Endothelial cell of umbilical vein (primary cell): ENCODE measurements around the gene HHATL. TPM values are rescaled to one million over a fixed set of nuclear protein-coding genes. Genes with fewer than 3 reads are reported as not detected.

Experiments
- BruUV-seq: library from RNA; stranded (reverse); fragments of 400-500 nt; replicated peaks from 2 replicates; lab custom pipeline; 2021; lab: Mats Ljungman, UMichigan
- CTCF ChIA-PET: fragments of 300-600, 350-600 bp; sonication (Branson Sonifier 250); formaldehyde crosslinking; loops from one replicate; lab custom pipeline; 2021; ENCODE audit warnings: antibody characterized with exemption, inconsistent platforms; lab: Charles Lee
- POLR2A ChIA-PET: fragments of 300-600, 350-600 bp; sonication (Branson Sonifier 250); formaldehyde crosslinking; loops from one replicate; lab custom pipeline; 2021; ENCODE audit warnings: antibody characterized with exemption, inconsistent platforms; lab: Charles Lee
- DNase-seq: peaks from one replicate; pipeline ENCODE4 v3.0.0-alpha.2; 2011; ENCODE audit warnings: low read depth, low spot score
- FAIRE-seq: peaks from 2 replicates; lab custom pipeline; 2011; peaks lifted over from hg19 to GRCh38; lab: Jason Lieb, UNC
- H2AFZ ChIP-seq: 2 replicates; pipeline ENCODE4 v1.6.0; 2012; ENCODE audit warnings: low read depth, low read length, control low read depth, inconsistent platforms
- H3K27ac ChIP-seq: 2 replicates; pipeline ENCODE4 v1.5.1; 2011; ENCODE audit warnings: low read depth, mild to moderate bottlenecking, control low read depth, low read length, moderate library complexity; ENCODE audit not compliant: insufficient read depth
- H3K27me3 ChIP-seq, 2 experiments: 2 replicates each; pipeline versions ENCODE4 v1.6.0 to v1.6.1; 2011; ENCODE audit warnings: low read length in 2 of 2, mixed read lengths in 1 of 2; ENCODE audit not compliant: control insufficient read depth in 2 of 2, insufficient read depth in 2 of 2
- H3K36me3 ChIP-seq, 2 experiments: 2 replicates in 1 of 2; 3 replicates in 1 of 2; pipeline ENCODE4 v1.5.1; 2011; ENCODE audit warnings: low read length in 2 of 2, mild to moderate bottlenecking in 1 of 2, moderate library complexity in 1 of 2; ENCODE audit not compliant: control insufficient read depth in 2 of 2, insufficient read depth in 2 of 2; ENCODE audit errors: extremely low read depth in 1 of 2
- H3K4me1 ChIP-seq: 3 replicates; pipeline ENCODE4 v1.5.1; 2011; ENCODE audit warnings: mild to moderate bottlenecking, low read length; ENCODE audit not compliant: control insufficient read depth, insufficient read depth; ENCODE audit errors: extremely low read depth
- H3K4me2 ChIP-seq: 2 replicates; pipeline ENCODE4 v1.6.1; 2011; ENCODE audit warnings: low read length, control low read depth, mixed read lengths; ENCODE audit not compliant: insufficient read depth
- H3K4me3 ChIP-seq, 3 experiments: fragments of 200-600 bp in 1 of 3; sonication (generic), shearing (Covaris generic) in 1 of 3; replicated peaks in 1 of 3; 2 replicates each; pipeline ENCODE4 v1.5.1; 2011 to 2016; ENCODE audit warnings: control low read depth in 3 of 3, low read length in 3 of 3, mild to moderate bottlenecking in 2 of 3, inconsistent platforms in 1 of 3, low read depth in 1 of 3, moderate library complexity in 1 of 3; ENCODE audit not compliant: insufficient read depth in 1 of 3
- H3K79me2 ChIP-seq: 2 replicates; pipeline ENCODE4 v1.6.0; 2012; ENCODE audit warnings: low read length, inconsistent platforms; ENCODE audit not compliant: control insufficient read depth, insufficient read depth
- H3K9ac ChIP-seq: replicated peaks from 2 replicates; pipeline ENCODE3; 2011; ENCODE audit warnings: low read length, control low read depth; ENCODE audit not compliant: insufficient read depth; ENCODE audit errors: extremely low read depth
- H3K9me1 ChIP-seq: replicated peaks from 3 replicates; pipeline ENCODE4 v1.6.0; 2011; ENCODE audit warnings: mild to moderate bottlenecking, low read length; ENCODE audit not compliant: control insufficient read depth, insufficient read depth; ENCODE audit errors: extremely low read depth
- H3K9me3 ChIP-seq: replicated peaks from 2 replicates; pipeline ENCODE4 v1.5.1; 2012; ENCODE audit warnings: low read length, inconsistent platforms; ENCODE audit not compliant: control insufficient read depth, insufficient read depth
- H4K20me1 ChIP-seq: replicated peaks from 2 replicates; pipeline ENCODE3; 2011; ENCODE audit warnings: mild to moderate bottlenecking, low read length; ENCODE audit not compliant: control insufficient read depth, insufficient read depth; ENCODE audit errors: extremely low read depth
- EZH2 ChIP-seq: IDR thresholded peaks from 2 replicates; pipeline ENCODE4 v1.6.1; 2012; ENCODE audit warnings: borderline replicate concordance, low read depth, mild to moderate bottlenecking, moderate library complexity, low read length, inconsistent platforms; ENCODE audit not compliant: severe bottlenecking
- FOS ChIP-seq: IDR thresholded peaks from 2 replicates; pipeline ENCODE4 v1.6.1; 2011; ENCODE audit warnings: mild to moderate bottlenecking, low read length, moderate library complexity, borderline replicate concordance; ENCODE audit not compliant: insufficient read depth
- GATA2 ChIP-seq: IDR thresholded peaks from 2 replicates; pipeline ENCODE4 v1.7.0; 2011; ENCODE audit warnings: low read depth, mild to moderate bottlenecking, moderate library complexity, mixed read lengths, low read length; ENCODE audit not compliant: insufficient read length, insufficient read depth
- JUN ChIP-seq: IDR thresholded peaks from 2 replicates; pipeline ENCODE4 v1.6.1; 2011; ENCODE audit warnings: borderline replicate concordance, low read depth; ENCODE audit not compliant: insufficient read length, insufficient read depth
- MAX ChIP-seq: IDR thresholded peaks from 2 replicates; pipeline ENCODE4 v1.6.1; 2011; ENCODE audit not compliant: insufficient read depth, insufficient read length
- MYC ChIP-seq: IDR thresholded peaks from one replicate; pipeline ENCODE4 v1.6.1; 2011; ENCODE audit warnings: mild to moderate bottlenecking, low read depth, low read length
- POLR2A ChIP-seq: IDR thresholded peaks from 2 replicates; pipeline ENCODE4 v1.6.1; 2012; ENCODE audit warnings: low read depth, mild to moderate bottlenecking, control low read depth, low read length
- POLR2AphosphoS5 ChIP-seq: IDR thresholded peaks from 2 replicates; pipeline ENCODE4 v1.6.1; 2012; ENCODE audit warnings: low read depth, mild to moderate bottlenecking, control low read depth, low read length, moderate library complexity; ENCODE audit not compliant: insufficient read depth
- dilution Hi-C: fragments of 300-500 bp; cut with MboI; formaldehyde crosslinking; loops from one replicate; pipeline ENCODE4 v1.15.0; 2019; ENCODE audit warnings: low sequenced_read_pairs; ENCODE audit not compliant: extremely low pct_ligation_motif_present
- intact Hi-C: fragments of 100-400 bp; cut with micrococcal nuclease; formaldehyde crosslinking; loops from one replicate; pipeline ENCODE4 v1.10.0; 2022
- polyA plus RNA-seq, 4 experiments: library from polyadenylated mRNA; depleted of rRNA in 3 of 4; stranded (reverse) in 3 of 4; unstranded in 1 of 4; fragments of >200 nt; gene quantifications; 2 replicates each; pipeline versions ENCODE4 v1.2.1 to v1.2.3, GENCODE V29; 2011 to 2012; ENCODE audit warnings: missing spikeins in 1 of 4
- total RNA-seq: library from RNA; stranded (reverse); gene quantifications from 2 replicates; pipeline ENCODE4 v1.2.3, GENCODE V29; 2021
- TF ChIP-seq, protein P1 (sequence below), 2 donors: IDR thresholded peaks; 1 replicate in 1 of 2; 2 replicates in 1 of 2; pipeline ENCODE4 v1.5.1; 2011; ENCODE audit warnings: low read length in 2 of 2, mild to moderate bottlenecking in 2 of 2, moderate library complexity in 2 of 2, control low read depth in 1 of 2, inconsistent platforms in 1 of 2, low read depth in 1 of 2; ENCODE audit not compliant: insufficient read depth in 1 of 2; ENCODE audit errors: extremely low read depth in 1 of 2

The HHATL gene
- total and polyA plus RNA-seq, 2 donors (not counting 3 experiments of a cell fraction or from before 2014, with no cell fraction given), result not detected

- Histone ChIP-seq H3K9me3 (no peaks in the 10 kb centered on the region), H3K27ac (no peak overlapping the region), H4K20me1 (no peaks in the 10 kb centered on the region), H3K36me3 (no peaks in the 10 kb centered on the region), H2AFZ (no peak overlapping the region), H3K9ac (no peak overlapping the region), H3K4me3 (no peak overlapping the region), H3K27me3 (peaks cover 12 to 16% of the 10 kb centered on the region in 2 experiments), H3K79me2 (no peaks in the 10 kb centered on the region), H3K4me2 (no peak overlapping the region), H3K9me1 (no peaks in the 10 kb centered on the region), H3K4me1 (no peaks in the 10 kb centered on the region)
- no TSS peak for BruUV-seq
- dilution Hi-C loops (no loop called here), intact Hi-C loops (no loop called here)
- CTCF ChIA-PET, result no interaction called here
- POLR2A ChIA-PET, result no interaction called here
- FAIRE-seq (no peak), DNase-seq (no peak)
- no peak for TF ChIP-seq EZH2
- TF ChIP-seq, protein P1, sequence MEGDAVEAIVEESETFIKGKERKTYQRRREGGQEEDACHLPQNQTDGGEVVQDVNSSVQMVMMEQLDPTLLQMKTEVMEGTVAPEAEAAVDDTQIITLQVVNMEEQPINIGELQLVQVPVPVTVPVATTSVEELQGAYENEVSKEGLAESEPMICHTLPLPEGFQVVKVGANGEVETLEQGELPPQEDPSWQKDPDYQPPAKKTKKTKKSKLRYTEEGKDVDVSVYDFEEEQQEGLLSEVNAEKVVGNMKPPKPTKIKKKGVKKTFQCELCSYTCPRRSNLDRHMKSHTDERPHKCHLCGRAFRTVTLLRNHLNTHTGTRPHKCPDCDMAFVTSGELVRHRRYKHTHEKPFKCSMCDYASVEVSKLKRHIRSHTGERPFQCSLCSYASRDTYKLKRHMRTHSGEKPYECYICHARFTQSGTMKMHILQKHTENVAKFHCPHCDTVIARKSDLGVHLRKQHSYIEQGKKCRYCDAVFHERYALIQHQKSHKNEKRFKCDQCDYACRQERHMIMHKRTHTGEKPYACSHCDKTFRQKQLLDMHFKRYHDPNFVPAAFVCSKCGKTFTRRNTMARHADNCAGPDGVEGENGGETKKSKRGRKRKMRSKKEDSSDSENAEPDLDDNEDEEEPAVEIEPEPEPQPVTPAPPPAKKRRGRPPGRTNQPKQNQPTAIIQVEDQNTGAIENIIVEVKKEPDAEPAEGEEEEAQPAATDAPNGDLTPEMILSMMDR (IDR thresholded peaks at IDR 0.05; ENCODE audit: extremely low read depth in 1 of 2, insufficient read depth in 1 of 2, low read depth in 1 of 2, low read length in 2 of 2), result no peak
- no peak for TF ChIP-seq MYC
- no peak for TF ChIP-seq MAX
- no peak for TF ChIP-seq FOS
- no peak for TF ChIP-seq POLR2A
- no peak for TF ChIP-seq JUN
- TF ChIP-seq POLR2AphosphoS5, result no peak
- no peak for TF ChIP-seq GATA2
Observed at GRCh38 chr3:42688487-42689420, 13.8 kb downstream of the HHATL start.
